ENCODE measurements around the gene BTBD9.
A peak's percentile ranks its signal among the peaks of the same experiment; 100 is the strongest.
"Not testable (repeated sequence)": the region's sequence is repeated elsewhere in the genome, so short reads cannot be mapped to it uniquely, and the experiment has no call there.

BTBD9 gene

GRCh38 chr6:38648629-38649028 lies 8.9 kb upstream of the BTBD9 start:
- no peak for DNase-seq

- DNase-seq, result peak; percentile 22
These were observed 6.6 kb upstream of the BTBD9 start for GRCh38 chr6:38646166-38646878.

- DNase-seq, result no peak
These were observed 5.2 kb upstream of the BTBD9 start for GRCh38 chr6:38644951-38645350.

GRCh38 chr6:38640216-38640909 lies 634 bp upstream of the BTBD9 start:
- DNase-seq, result no peak

- peak; percentile 28 for DNase-seq
These were observed 710 bp downstream of the BTBD9 start for GRCh38 chr6:38638941-38639497.

GRCh38 chr6:38637756-38638155 lies 2.0 kb downstream of the BTBD9 start:
- DNase-seq, result no peak

GRCh38 chr6:38636027-38636426 lies 3.7 kb downstream of the BTBD9 start:
- no peak for DNase-seq

- no peak for DNase-seq
These were observed 5.2 kb downstream of the BTBD9 start for GRCh38 chr6:38634518-38634917.

GRCh38 chr6:38632490-38632889 lies 7.2 kb downstream of the BTBD9 start:
- peak; percentile 7 for DNase-seq

- no peak for DNase-seq
These were observed 8.4 kb downstream of the BTBD9 start for GRCh38 chr6:38631186-38631783.

GRCh38 chr6:38625217-38625616 lies 14.5 kb downstream of the BTBD9 start:
- no peak for DNase-seq

- DNase-seq, result not testable (repeated sequence)
These were observed 20.4 kb downstream of the BTBD9 start for GRCh38 chr6:38619342-38619741.

- DNase-seq, result peak; percentile 12
These were observed 21.4 kb downstream of the BTBD9 start for GRCh38 chr6:38618301-38618700.

GRCh38 chr6:38617856-38618255 lies 21.9 kb downstream of the BTBD9 start:
- no peak for DNase-seq

- peak; percentile 75 for DNase-seq
These were observed 27.4 kb downstream of the BTBD9 start for GRCh38 chr6:38612143-38612965.

GRCh38 chr6:38610050-38610625 lies 29.6 kb downstream of the BTBD9 start:
- no peak for DNase-seq

- peak; percentile 4 for DNase-seq
These were observed 35.0 kb downstream of the BTBD9 start for GRCh38 chr6:38604700-38605099.

GRCh38 chr6:38603966-38604365 lies 35.8 kb downstream of the BTBD9 start:
- DNase-seq, result peak; percentile 8

GRCh38 chr6:38603496-38603895 lies 36.2 kb downstream of the BTBD9 start:
- no peak for DNase-seq

GRCh38 chr6:38599966-38600550 lies 39.7 kb downstream of the BTBD9 start:
- DNase-seq, result no peak

- DNase-seq, result no peak
These were observed 40.5 kb downstream of the BTBD9 start for GRCh38 chr6:38599261-38599660.

- DNase-seq, result no peak
These were observed 45.6 kb downstream of the BTBD9 start for GRCh38 chr6:38593998-38594665.
